Endothelial cell of umbilical vein (primary cell): Measurements from ENCODE around the gene SLC25A2. TPM values are rescaled to one million over a fixed set of nuclear protein-coding genes. Genes with fewer than 3 reads are reported as not detected.
A peak's percentile ranks its signal among the peaks of the same experiment; 100 is the strongest.
"Not testable (repeated sequence)": the region's sequence is repeated elsewhere in the genome, so short reads cannot be mapped to it uniquely, and the experiment has no call there.

Experiments used
- BruUV-seq: library from RNA; stranded (reverse); fragments of 400-500 nt; replicated peaks from 2 replicates; lab custom pipeline; 2021; lab: Mats Ljungman, UMichigan
- CTCF ChIA-PET: fragments of 300-600, 350-600 bp; sonication (Branson Sonifier 250); formaldehyde crosslinking; loops from one replicate; lab custom pipeline; 2021; ENCODE audit warnings: antibody characterized with exemption, inconsistent platforms; lab: Charles Lee
- POLR2A ChIA-PET: fragments of 300-600, 350-600 bp; sonication (Branson Sonifier 250); formaldehyde crosslinking; loops from one replicate; lab custom pipeline; 2021; ENCODE audit warnings: antibody characterized with exemption, inconsistent platforms; lab: Charles Lee
- DNase-seq: peaks from one replicate; pipeline ENCODE4 v3.0.0-alpha.2; 2011; ENCODE audit warnings: low read depth, low spot score
- FAIRE-seq: peaks from 2 replicates; lab custom pipeline; 2011; peaks lifted over from hg19 to GRCh38; lab: Jason Lieb, UNC
- H2AFZ ChIP-seq: 2 replicates; pipeline ENCODE4 v1.6.0; 2012; ENCODE audit warnings: low read depth, low read length, control low read depth, inconsistent platforms
- H3K27ac ChIP-seq: 2 replicates; pipeline ENCODE4 v1.5.1; 2011; ENCODE audit warnings: low read depth, mild to moderate bottlenecking, control low read depth, low read length, moderate library complexity; ENCODE audit not compliant: insufficient read depth
- H3K27me3 ChIP-seq, 2 experiments: 2 replicates each; pipeline versions ENCODE4 v1.6.0 to v1.6.1; 2011; ENCODE audit warnings: low read length in 2 of 2, mixed read lengths in 1 of 2; ENCODE audit not compliant: control insufficient read depth in 2 of 2, insufficient read depth in 2 of 2
- H3K36me3 ChIP-seq, 2 experiments: 2 replicates in 1 of 2; 3 replicates in 1 of 2; pipeline ENCODE4 v1.5.1; 2011; ENCODE audit warnings: low read length in 2 of 2, mild to moderate bottlenecking in 1 of 2, moderate library complexity in 1 of 2; ENCODE audit not compliant: control insufficient read depth in 2 of 2, insufficient read depth in 2 of 2; ENCODE audit errors: extremely low read depth in 1 of 2
- H3K4me1 ChIP-seq: 3 replicates; pipeline ENCODE4 v1.5.1; 2011; ENCODE audit warnings: mild to moderate bottlenecking, low read length; ENCODE audit not compliant: control insufficient read depth, insufficient read depth; ENCODE audit errors: extremely low read depth
- H3K4me2 ChIP-seq: 2 replicates; pipeline ENCODE4 v1.6.1; 2011; ENCODE audit warnings: low read length, control low read depth, mixed read lengths; ENCODE audit not compliant: insufficient read depth
- H3K4me3 ChIP-seq, 3 experiments: fragments of 200-600 bp in 1 of 3; sonication (generic), shearing (Covaris generic) in 1 of 3; replicated peaks in 1 of 3; 2 replicates each; pipeline ENCODE4 v1.5.1; 2011 to 2016; ENCODE audit warnings: control low read depth in 3 of 3, low read length in 3 of 3, mild to moderate bottlenecking in 2 of 3, inconsistent platforms in 1 of 3, low read depth in 1 of 3, moderate library complexity in 1 of 3; ENCODE audit not compliant: insufficient read depth in 1 of 3
- H3K79me2 ChIP-seq: 2 replicates; pipeline ENCODE4 v1.6.0; 2012; ENCODE audit warnings: low read length, inconsistent platforms; ENCODE audit not compliant: control insufficient read depth, insufficient read depth
- H3K9ac ChIP-seq: replicated peaks from 2 replicates; pipeline ENCODE3; 2011; ENCODE audit warnings: low read length, control low read depth; ENCODE audit not compliant: insufficient read depth; ENCODE audit errors: extremely low read depth
- H3K9me1 ChIP-seq: replicated peaks from 3 replicates; pipeline ENCODE4 v1.6.0; 2011; ENCODE audit warnings: mild to moderate bottlenecking, low read length; ENCODE audit not compliant: control insufficient read depth, insufficient read depth; ENCODE audit errors: extremely low read depth
- H3K9me3 ChIP-seq: replicated peaks from 2 replicates; pipeline ENCODE4 v1.5.1; 2012; ENCODE audit warnings: low read length, inconsistent platforms; ENCODE audit not compliant: control insufficient read depth, insufficient read depth
- H4K20me1 ChIP-seq: replicated peaks from 2 replicates; pipeline ENCODE3; 2011; ENCODE audit warnings: mild to moderate bottlenecking, low read length; ENCODE audit not compliant: control insufficient read depth, insufficient read depth; ENCODE audit errors: extremely low read depth
- FOS ChIP-seq: IDR thresholded peaks from 2 replicates; pipeline ENCODE4 v1.6.1; 2011; ENCODE audit warnings: mild to moderate bottlenecking, low read length, moderate library complexity, borderline replicate concordance; ENCODE audit not compliant: insufficient read depth
- GATA2 ChIP-seq: IDR thresholded peaks from 2 replicates; pipeline ENCODE4 v1.7.0; 2011; ENCODE audit warnings: low read depth, mild to moderate bottlenecking, moderate library complexity, mixed read lengths, low read length; ENCODE audit not compliant: insufficient read length, insufficient read depth
- POLR2AphosphoS5 ChIP-seq: IDR thresholded peaks from 2 replicates; pipeline ENCODE4 v1.6.1; 2012; ENCODE audit warnings: low read depth, mild to moderate bottlenecking, control low read depth, low read length, moderate library complexity; ENCODE audit not compliant: insufficient read depth
- dilution Hi-C: fragments of 300-500 bp; cut with MboI; formaldehyde crosslinking; loops from one replicate; pipeline ENCODE4 v1.15.0; 2019; ENCODE audit warnings: low sequenced_read_pairs; ENCODE audit not compliant: extremely low pct_ligation_motif_present
- intact Hi-C: fragments of 100-400 bp; cut with micrococcal nuclease; formaldehyde crosslinking; loops from one replicate; pipeline ENCODE4 v1.10.0; 2022
- polyA plus RNA-seq, 4 experiments: library from polyadenylated mRNA; depleted of rRNA in 3 of 4; stranded (reverse) in 3 of 4; unstranded in 1 of 4; fragments of >200 nt; gene quantifications; 2 replicates each; pipeline versions ENCODE4 v1.2.1 to v1.2.3, GENCODE V29; 2011 to 2012; ENCODE audit warnings: missing spikeins in 1 of 4
- total RNA-seq: library from RNA; stranded (reverse); gene quantifications from 2 replicates; pipeline ENCODE4 v1.2.3, GENCODE V29; 2021
- TF ChIP-seq, protein P1 (sequence below), 2 donors: IDR thresholded peaks; 1 replicate in 1 of 2; 2 replicates in 1 of 2; pipeline ENCODE4 v1.5.1; 2011; ENCODE audit warnings: low read length in 2 of 2, mild to moderate bottlenecking in 2 of 2, moderate library complexity in 2 of 2, control low read depth in 1 of 2, inconsistent platforms in 1 of 2, low read depth in 1 of 2; ENCODE audit not compliant: insufficient read depth in 1 of 2; ENCODE audit errors: extremely low read depth in 1 of 2

Gene SLC25A2
- total and polyA plus RNA-seq, 2 donors (not counting 3 experiments of a cell fraction or from before 2014, with no cell fraction given): 0.46 TPM; not detected in 1

DNA sequence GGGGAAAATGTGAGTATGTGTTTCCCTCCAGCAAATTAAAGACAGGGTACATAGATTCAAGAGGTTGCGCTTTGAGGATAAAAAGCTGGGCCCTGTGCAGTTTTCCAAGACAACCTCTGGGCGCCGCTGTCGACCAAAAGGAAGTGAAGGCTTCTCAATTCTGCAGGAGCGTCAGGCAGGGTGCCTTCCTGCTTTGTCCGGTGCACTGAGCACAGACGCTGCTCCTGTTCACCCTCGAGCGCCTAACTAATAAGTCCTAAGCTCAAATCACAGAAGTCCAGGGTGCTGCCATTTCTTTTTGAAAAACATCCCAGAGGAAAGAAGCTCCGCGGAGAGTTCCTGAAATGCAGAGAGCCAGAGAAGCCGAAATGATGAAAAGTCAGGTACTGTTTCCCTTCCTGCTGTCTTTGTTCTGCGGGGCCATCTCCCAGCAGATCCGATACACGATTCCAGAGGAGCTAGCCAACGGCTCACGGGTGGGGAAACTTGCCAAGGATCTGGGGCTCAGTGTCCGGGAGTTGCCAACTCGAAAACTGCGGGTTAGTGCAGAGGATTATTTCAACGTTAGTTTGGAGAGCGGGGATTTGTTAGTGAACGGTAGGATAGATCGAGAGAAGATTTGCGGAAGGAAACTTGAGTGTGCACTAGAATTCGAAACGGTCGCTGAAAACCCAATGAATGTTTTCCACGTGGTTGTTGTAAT is 46.2 kb upstream of the SLC25A2 start, which contains the start of gene PCDHGB1:
TSS of gene PCDHGB1 (plus strand) at position 183 of the 703 bp plus-strand sequence. CDS start at position 345, 162 bp downstream.
- H3K9me3 ChIP-seq: no peaks in the 10 kb centered on the region
- intact Hi-C loops (loop anchor here (5.0 kb wide), 1 partner anchor 212 kb away; no protein-coding TSS in a partner anchor), dilution Hi-C loops (no loop called here)
- no peak within 1 kb of the TSS for H2AFZ ChIP-seq
- H3K79me2 ChIP-seq: no peaks in the 10 kb centered on the region
- BruUV-seq: no TSS peak
- POLR2A ChIA-PET: no interaction called here
- DNase-seq: no peak
- H3K27ac ChIP-seq: no peak within 1 kb of the TSS
- no peaks in the 10 kb centered on the region for H3K9me1 ChIP-seq
- H3K36me3 ChIP-seq: no peaks in the 10 kb centered on the region
- no peak within 1 kb of the TSS for H3K9ac ChIP-seq
- H3K4me1 ChIP-seq: no peaks in the 10 kb centered on the region
- peaks cover 25 to 48% of the 10 kb centered on the region in 2 experiments for H3K27me3 ChIP-seq
- no peaks in the 10 kb centered on the region for H4K20me1 ChIP-seq
- CTCF ChIA-PET: interaction anchor here (1.0 to 3.6 kb wide), 17 partner anchors 10 to 269 kb away, joined by 3 to 29 read pairs (median 6); partner anchors contain the start of genes DIAPH1, PCDHB14, PCDHGA1 and PCDHGA10
- no peak within 1 kb of the TSS for H3K4me3 ChIP-seq
- FAIRE-seq: no peak
- no peak for TF ChIP-seq FOS
- TF ChIP-seq POLR2AphosphoS5: no peak
- TF ChIP-seq, protein P1, sequence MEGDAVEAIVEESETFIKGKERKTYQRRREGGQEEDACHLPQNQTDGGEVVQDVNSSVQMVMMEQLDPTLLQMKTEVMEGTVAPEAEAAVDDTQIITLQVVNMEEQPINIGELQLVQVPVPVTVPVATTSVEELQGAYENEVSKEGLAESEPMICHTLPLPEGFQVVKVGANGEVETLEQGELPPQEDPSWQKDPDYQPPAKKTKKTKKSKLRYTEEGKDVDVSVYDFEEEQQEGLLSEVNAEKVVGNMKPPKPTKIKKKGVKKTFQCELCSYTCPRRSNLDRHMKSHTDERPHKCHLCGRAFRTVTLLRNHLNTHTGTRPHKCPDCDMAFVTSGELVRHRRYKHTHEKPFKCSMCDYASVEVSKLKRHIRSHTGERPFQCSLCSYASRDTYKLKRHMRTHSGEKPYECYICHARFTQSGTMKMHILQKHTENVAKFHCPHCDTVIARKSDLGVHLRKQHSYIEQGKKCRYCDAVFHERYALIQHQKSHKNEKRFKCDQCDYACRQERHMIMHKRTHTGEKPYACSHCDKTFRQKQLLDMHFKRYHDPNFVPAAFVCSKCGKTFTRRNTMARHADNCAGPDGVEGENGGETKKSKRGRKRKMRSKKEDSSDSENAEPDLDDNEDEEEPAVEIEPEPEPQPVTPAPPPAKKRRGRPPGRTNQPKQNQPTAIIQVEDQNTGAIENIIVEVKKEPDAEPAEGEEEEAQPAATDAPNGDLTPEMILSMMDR (IDR thresholded peaks at IDR 0.05; ENCODE audit: extremely low read depth in 1 of 2, insufficient read depth in 1 of 2, low read depth in 1 of 2, low read length in 2 of 2): peak; percentile 41 to 44
- no peak for TF ChIP-seq GATA2
- peak within 1 kb of the TSS; percentile 16 for H3K4me2 ChIP-seq

DNA sequence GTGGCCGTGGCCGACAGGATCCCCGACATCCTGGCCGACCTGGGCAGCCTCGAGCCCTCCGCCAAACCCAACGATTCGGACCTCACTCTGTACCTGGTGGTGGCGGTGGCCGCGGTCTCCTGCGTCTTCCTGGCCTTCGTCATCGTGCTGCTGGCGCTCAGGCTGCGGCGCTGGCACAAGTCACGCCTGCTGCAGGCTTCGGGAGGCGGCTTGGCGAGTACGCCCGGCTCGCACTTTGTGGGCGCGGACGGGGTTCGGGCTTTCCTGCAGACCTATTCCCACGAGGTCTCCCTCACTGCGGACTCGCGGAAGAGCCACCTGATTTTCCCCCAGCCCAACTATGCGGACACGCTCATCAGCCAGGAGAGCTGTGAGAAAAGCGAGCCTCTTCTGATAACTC is 42.2 kb upstream of the SLC25A2 start:
- H3K4me2 ChIP-seq, intact Hi-C loops, H2AFZ ChIP-seq, H3K9me3 ChIP-seq, H3K36me3 ChIP-seq, H3K9me1 ChIP-seq, POLR2A ChIA-PET, H4K20me1 ChIP-seq, H3K9ac ChIP-seq, DNase-seq, dilution Hi-C loops, H3K4me3 ChIP-seq, FAIRE-seq, BruUV-seq, H3K79me2 ChIP-seq, H3K27ac ChIP-seq, H3K4me1 ChIP-seq: not testable (repeated sequence)
- H3K27me3 ChIP-seq: peaks cover 17 to 31% of the 10 kb centered on the region in 2 experiments
- CTCF ChIA-PET: interaction anchor here (1.0 to 1.4 kb wide), 4 partner anchors 15 to 218 kb away, joined by 3 to 4 read pairs (median 3); partner anchors contain the start of genes PCDHGA1 and PCDHGB3
